HEK293T (cell line): ENCODE results near the gene GAPDHS.

Experiments
- CTCF ChIA-PET: fragments of 350-600 bp; formaldehyde crosslinking; extraction: SDS; loops from one replicate; lab custom pipeline; 2021; ENCODE audit warnings: antibody characterized with exemption, inconsistent platforms; lab: Yijun Ruan, JAX
- POLR2A ChIA-PET: fragments of 350-600 bp; formaldehyde crosslinking; extraction: SDS; loops from one replicate; lab custom pipeline; 2020; ENCODE audit warnings: antibody characterized with exemption, inconsistent platforms; lab: Yijun Ruan, JAX
- DNase-seq: peaks from one replicate; pipeline ENCODE4 v3.0.0; 2012; ENCODE audit warnings: mixed read lengths; ENCODE audit errors: extremely low spot score
- ARNT ChIP-seq: fragments of 450-650 bp; IDR thresholded peaks from 2 replicates; pipeline ENCODE4 v1.6.1; 2017; ENCODE audit warnings: mild to moderate bottlenecking
- BHLHE40 ChIP-seq: fragments of 450-650 bp; IDR thresholded peaks from 2 replicates; pipeline ENCODE4 v1.6.1; 2016; ENCODE audit warnings: mild to moderate bottlenecking, moderate library complexity, borderline replicate concordance
- CTBP1 ChIP-seq: fragments of 450-650 bp; IDR thresholded peaks from 2 replicates; pipeline ENCODE4 v1.6.1; 2016; ENCODE audit warnings: borderline replicate concordance
- ELF4 ChIP-seq: fragments of 450-650 bp; IDR thresholded peaks from 2 replicates; pipeline ENCODE4 v1.6.1; 2017; ENCODE audit warnings: antibody characterized with exemption
- FOXA1 ChIP-seq: fragments of 450-650 bp; IDR thresholded peaks from 2 replicates; pipeline ENCODE4 v1.6.1; 2016; ENCODE audit warnings: mild to moderate bottlenecking
- FOXK2 ChIP-seq: fragments of 450-650 bp; IDR thresholded peaks from 2 replicates; pipeline ENCODE4 v1.6.1; 2016; ENCODE audit warnings: mild to moderate bottlenecking
- FOXM1 ChIP-seq: fragments of 450-650 bp; IDR thresholded peaks from 2 replicates; pipeline ENCODE4 v1.6.1; 2017; ENCODE audit warnings: mild to moderate bottlenecking, borderline replicate concordance
- HDGF ChIP-seq: fragments of 450-650 bp; IDR thresholded peaks from 2 replicates; pipeline ENCODE4 v1.6.1; 2017; ENCODE audit warnings: antibody characterized with exemption, borderline replicate concordance
- L3MBTL2 ChIP-seq: fragments of 450-650 bp; conservative IDR thresholded peaks from 2 replicates; pipeline ENCODE4 v1.6.1; 2016; ENCODE audit warnings: mild to moderate bottlenecking
- LEF1 ChIP-seq: fragments of 450-650 bp; IDR thresholded peaks from 2 replicates; pipeline ENCODE4 v1.6.1; 2017; ENCODE audit warnings: mild to moderate bottlenecking, borderline replicate concordance
- NFRKB ChIP-seq: fragments of 450-650 bp; IDR thresholded peaks from 2 replicates; pipeline ENCODE4 v1.6.1; 2016; ENCODE audit warnings: mild to moderate bottlenecking, moderate library complexity
- SP1 ChIP-seq: fragments of 450-650 bp; IDR thresholded peaks from 2 replicates; pipeline ENCODE4 v1.6.1; 2017
- SUZ12 ChIP-seq: fragments of 450-650 bp; IDR thresholded peaks from 2 replicates; pipeline ENCODE4 v1.6.1; 2016; ENCODE audit warnings: mild to moderate bottlenecking
- TARDBP ChIP-seq: fragments of 450-650 bp; IDR thresholded peaks from 2 replicates; pipeline ENCODE4 v1.6.1; 2016
- ZNF384 ChIP-seq: fragments of 450-650 bp; IDR thresholded peaks from 2 replicates; pipeline ENCODE4 v1.6.1; 2016
- TF ChIP-seq, protein P1 (sequence below): fragments of 450-650 bp; IDR thresholded peaks from 2 replicates; pipeline ENCODE4 v1.6.1; 2016

The GAPDHS gene

DNA sequence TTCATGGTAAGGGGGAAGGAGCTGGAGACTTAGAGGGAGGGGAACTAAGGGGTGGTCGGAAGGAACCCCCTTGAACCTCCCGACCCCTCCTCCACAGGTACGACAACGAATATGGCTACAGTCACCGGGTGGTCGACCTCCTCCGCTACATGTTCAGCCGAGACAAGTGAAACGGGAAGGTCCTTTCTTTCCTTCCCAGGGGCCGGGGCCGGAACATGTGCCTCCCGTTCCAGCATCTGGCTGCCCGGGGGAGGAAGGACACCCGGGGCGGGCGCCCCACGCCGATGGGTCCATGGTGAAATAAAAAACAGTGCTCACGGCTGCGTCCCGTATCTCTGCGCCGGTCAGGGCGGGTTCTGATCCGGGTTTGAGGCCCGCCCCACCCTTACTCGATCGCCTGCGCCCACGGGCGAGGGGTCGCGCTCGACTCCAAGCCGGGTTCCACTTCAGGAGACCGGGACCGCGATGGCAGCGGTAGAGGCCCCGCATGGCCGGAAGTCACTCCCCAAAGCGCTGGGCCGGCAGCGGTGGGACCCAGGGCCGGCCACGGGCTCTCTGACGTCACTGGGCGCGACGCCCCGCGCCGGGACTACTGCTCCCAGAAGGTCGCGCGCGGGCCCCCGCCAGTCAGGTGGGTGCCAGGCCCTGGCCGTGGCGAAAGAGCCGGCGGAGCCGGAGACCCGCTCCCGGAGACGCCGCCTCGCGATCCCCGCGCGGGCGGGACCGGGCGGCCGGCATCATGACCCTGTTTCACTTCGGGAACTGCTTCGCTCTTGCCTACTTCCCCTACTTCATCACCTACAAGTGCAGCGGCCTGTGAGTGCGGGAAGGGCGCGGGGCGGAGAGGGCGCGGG is 12.0 kb downstream of the GAPDHS start, which contains the start of gene TMEM147:
Gene TMEM147 (plus strand): TSS at position 626 of the 854 bp plus-strand sequence. CDS start 114 bp downstream, at position 740.
- ChIA-PET CTCF (no interaction called here), POLR2A (interaction anchor here (1.0 to 1.5 kb wide), 2 partner anchors 35 to 36 kb away, joined by 3 to 6 read pairs; no protein-coding TSS in a partner anchor)
- TF ChIP-seq CTBP1 (no peak), FOXM1 (0 out of 2 replicates have a peak, but pooled peaks have one; percentile 8), ELF4 (peak; percentile 20; the same call in 1 of the 2 replicates)
- peak; percentile 97 for DNase-seq

DNA sequence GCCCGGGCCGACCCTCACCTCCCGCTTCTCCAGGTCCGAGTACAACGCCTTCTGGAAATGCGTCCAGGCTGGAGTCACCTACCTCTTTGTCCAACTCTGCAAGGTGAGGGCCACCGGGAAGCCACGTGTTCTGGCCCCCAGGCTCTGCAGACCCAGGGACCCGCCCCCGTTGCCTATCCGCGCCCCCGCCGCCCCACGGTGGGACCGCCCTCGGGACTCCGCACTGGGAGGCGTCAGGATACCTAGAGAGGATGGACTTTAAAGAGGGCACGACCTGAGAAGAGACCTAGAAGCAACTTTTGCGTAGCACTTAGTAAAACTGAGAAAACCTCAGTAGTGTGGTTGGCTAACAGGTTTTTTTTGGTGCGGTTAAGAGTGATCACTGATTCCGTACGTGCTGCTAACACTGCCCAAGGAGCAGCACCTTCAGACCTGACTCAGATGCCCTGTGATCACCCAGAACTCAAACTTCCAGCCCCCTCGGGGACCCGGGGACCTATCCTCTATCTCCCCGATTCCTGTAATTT is 12.7 kb downstream of the GAPDHS start:
- ChIA-PET POLR2A (no interaction called here), CTCF (no interaction called here)
- peak; percentile 50 for DNase-seq
- TF ChIP-seq NFRKB (no peak), BHLHE40 (no peak), ARNT (no peak), SUZ12 (no peak), SP1 (no peak), HDGF (no peak), LEF1 (no peak), ZNF384 (no peak), CTBP1 (no peak)
- TF ChIP-seq, protein P1, sequence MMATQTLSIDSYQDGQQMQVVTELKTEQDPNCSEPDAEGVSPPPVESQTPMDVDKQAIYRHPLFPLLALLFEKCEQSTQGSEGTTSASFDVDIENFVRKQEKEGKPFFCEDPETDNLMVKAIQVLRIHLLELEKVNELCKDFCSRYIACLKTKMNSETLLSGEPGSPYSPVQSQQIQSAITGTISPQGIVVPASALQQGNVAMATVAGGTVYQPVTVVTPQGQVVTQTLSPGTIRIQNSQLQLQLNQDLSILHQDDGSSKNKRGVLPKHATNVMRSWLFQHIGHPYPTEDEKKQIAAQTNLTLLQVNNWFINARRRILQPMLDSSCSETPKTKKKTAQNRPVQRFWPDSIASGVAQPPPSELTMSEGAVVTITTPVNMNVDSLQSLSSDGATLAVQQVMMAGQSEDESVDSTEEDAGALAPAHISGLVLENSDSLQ, result no peak

DNA sequence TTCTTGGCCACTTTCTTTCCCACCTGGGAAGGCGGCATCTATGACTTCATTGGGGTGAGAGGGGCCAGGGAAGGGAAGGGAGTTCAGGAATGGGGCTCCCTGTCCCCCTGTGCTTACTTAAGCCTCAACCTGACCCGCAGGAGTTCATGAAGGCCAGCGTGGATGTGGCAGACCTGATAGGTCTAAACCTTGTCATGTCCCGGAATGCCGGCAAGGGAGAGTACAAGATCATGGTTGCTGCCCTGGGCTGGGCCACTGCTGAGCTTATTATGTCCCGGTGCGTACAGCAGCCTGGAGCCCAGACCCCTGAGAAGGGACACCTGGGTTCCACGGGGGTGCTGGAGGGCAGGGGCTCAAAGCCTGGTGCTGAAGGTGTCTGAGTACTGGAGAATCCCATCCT is 13.3 kb downstream of the GAPDHS start:
- DNase-seq, result no peak
- ChIA-PET POLR2A (interaction anchor here (0.8 kb wide), 1 partner anchor 36 kb away, joined by 3 read pairs; no protein-coding TSS in a partner anchor), CTCF (no interaction called here)
- TF ChIP-seq CTBP1 (no peak), HDGF (no peak), NFRKB (no peak), L3MBTL2 (no peak), FOXA1 (no peak), LEF1 (no peak), BHLHE40 (no peak), ELF4 (no peak)
- TF ChIP-seq, protein P1, result no peak

DNA sequence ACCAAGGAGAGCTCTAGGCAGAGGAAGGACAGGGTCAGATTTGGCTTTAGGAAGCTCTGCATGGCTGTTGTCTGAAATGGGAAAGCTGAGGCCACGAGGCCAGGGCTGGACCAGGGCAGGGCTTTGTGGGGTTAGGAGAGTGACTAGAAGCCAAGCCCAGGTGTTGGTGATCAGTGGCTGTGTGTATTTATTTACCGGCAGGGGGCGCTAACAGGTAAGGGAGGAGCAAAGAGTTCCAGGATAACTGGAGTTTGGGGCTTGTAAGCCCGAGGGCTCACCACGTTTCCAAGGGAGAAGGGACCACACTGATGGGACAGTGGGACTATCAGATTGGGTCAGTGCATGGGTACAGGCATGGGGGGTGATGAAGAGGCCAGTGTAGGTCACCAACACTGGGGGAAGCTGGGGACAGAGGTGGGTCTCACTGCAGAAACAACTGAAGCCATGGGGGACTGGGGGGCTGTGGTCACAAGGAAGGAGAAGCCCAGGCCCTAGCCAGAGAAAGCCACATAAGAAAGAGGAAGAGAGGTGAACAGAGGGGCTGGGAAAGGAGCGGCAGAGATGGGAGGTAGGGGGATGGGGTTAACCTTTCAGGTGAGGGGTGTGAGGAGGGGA is 16.0 kb downstream of the GAPDHS start:
- ChIA-PET POLR2A (interaction anchor here (1.8 kb wide), 1 partner anchor 39 kb away, joined by 13 read pairs; no protein-coding TSS in a partner anchor), CTCF (interaction anchor here (0.6 to 1.8 kb wide), 2 partner anchors 9 to 107 kb away, joined by 4 to 8 read pairs; no protein-coding TSS in a partner anchor)
- DNase-seq, result peak; percentile 77

DNA sequence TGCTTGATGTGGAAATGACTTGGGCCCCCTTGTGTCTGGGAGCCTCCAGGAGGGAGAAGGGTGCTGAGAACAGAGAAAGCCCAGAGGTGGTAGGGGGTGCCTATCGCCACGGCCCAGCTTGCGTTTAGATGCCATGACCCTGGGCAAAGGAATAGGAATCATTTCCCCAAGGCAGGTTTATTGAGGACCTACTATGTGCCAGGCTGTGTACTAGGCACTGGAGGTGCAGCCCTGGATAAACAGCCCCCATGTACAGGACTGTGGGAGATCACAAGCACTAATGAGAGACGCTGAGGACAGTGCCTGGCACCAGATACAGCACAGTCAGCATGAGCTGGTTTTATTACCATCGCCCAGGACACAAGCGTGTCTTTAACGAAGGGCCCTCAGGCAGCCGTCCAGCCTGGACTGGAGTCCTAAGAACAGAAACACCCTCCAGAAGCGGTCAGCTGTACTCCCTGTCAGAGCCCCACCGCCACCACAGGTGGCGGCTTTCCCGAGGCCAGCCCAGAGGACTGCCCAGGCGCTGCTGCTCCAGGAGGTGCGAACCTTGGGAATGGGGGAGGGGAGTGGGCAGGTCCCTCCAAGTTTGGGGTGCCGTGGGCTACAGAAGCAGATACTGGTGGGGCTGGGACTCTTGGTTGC is 16.7 kb downstream of the GAPDHS start:
- CTCF ChIA-PET, result no interaction called here
- POLR2A ChIA-PET, result no interaction called here
- DNase-seq, result no peak
- TF ChIP-seq ARNT, result no peak
- TF ChIP-seq FOXM1, result no peak
- TF ChIP-seq CTBP1, result no peak
- TF ChIP-seq FOXK2, result no peak
- TF ChIP-seq FOXA1, result no peak
- TF ChIP-seq HDGF, result no peak
- TF ChIP-seq SUZ12, result no peak
- TF ChIP-seq ELF4, result no peak
- TF ChIP-seq TARDBP, result no peak
- no peak for TF ChIP-seq SP1
- no peak for TF ChIP-seq LEF1
- TF ChIP-seq L3MBTL2, result no peak
- TF ChIP-seq ZNF384, result no peak
- TF ChIP-seq, protein P1, result no peak

More for the DNA sequence above, 16.0 kb downstream of the GAPDHS start:
- TF ChIP-seq FOXM1 (no peak), SUZ12 (no peak), ZNF384 (no peak), BHLHE40 (no peak), CTBP1 (no peak), ARNT (no peak), ELF4 (no peak), SP1 (no peak), HDGF (no peak), NFRKB (no peak), L3MBTL2 (no peak), TARDBP (no peak), FOXK2 (no peak), FOXA1 (no peak), LEF1 (no peak)
- TF ChIP-seq, protein P1, result no peak
